Renal cortical epithelial cell (primary cell): ENCODE data around the gene IER5. TPM values are rescaled to one million over a fixed set of nuclear protein-coding genes. Genes with fewer than 3 reads are reported as not detected.
A peak's percentile ranks its signal among the peaks of the same experiment; 100 is the strongest.

Experiments
- DNase-seq: peaks from one replicate; pipeline ENCODE4 v3.0.0-alpha.2; 2011; ENCODE audit warnings: low read depth
- total RNA-seq: library from RNA; depleted of rRNA; stranded (reverse); fragments of >200 nt; gene quantifications from 2 replicates; pipeline ENCODE4 v1.2.3, GENCODE V29; 2014

Gene IER5
- total RNA-seq, 1 donor from 2014 or later: 16.8 TPM

- no peak for DNase-seq
Measured at GRCh38 chr1:181077576-181078242, 10.8 kb upstream of the IER5 start.

GRCh38 chr1:181079382-181079781 lies 9.1 kb upstream of the IER5 start:
- no peak for DNase-seq

- no peak for DNase-seq
Measured at GRCh38 chr1:181079920-181080319, 8.6 kb upstream of the IER5 start.

DNA sequence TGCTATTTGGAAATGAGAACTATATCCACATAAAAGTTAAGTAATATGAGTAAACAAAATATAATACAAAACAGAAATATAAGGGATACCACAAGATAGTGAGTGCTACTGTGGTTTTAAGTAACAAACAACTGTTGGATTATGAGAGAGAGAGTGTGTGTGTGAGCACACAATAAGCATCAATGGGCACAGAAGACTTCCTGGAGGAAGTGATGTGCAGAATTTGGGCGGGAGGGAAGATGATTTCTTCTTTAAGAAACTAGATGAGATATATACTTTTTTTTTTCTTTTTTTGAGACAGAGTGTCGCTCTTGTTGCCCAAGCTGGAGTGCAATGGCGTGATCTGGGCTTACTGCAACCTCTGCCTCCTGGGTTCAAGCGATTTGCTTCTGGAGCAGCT lies 7.9 kb upstream of the IER5 start:
- no peak for DNase-seq

GRCh38 chr1:181081395-181081794 lies 7.1 kb upstream of the IER5 start:
- no peak for DNase-seq

GRCh38 chr1:181083842-181084605 lies 4.5 kb upstream of the IER5 start:
- peak; percentile 60 for DNase-seq

GRCh38 chr1:181084606-181084969 lies 3.9 kb upstream of the IER5 start:
- DNase-seq: no peak

DNA sequence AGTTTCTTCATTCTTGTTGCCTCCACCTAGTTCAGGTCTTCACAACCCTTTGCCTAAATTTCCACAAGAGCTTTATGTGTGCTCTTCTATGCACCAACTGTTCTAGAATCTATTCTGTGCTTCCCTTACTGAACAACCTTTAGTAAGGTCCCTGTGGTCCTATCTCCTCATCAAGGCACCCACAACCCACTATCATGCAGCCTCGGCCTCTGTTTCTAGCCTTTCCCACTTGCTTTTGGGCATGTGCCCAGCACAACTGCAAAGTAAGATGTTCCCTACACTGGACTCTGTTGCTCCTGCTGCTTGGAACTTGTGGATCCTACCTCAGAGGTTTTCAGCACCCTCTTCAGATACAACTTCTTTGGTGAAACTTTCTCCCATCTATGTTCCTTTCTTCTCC lies 2.4 kb upstream of the IER5 start:
- no peak for DNase-seq

DNA sequence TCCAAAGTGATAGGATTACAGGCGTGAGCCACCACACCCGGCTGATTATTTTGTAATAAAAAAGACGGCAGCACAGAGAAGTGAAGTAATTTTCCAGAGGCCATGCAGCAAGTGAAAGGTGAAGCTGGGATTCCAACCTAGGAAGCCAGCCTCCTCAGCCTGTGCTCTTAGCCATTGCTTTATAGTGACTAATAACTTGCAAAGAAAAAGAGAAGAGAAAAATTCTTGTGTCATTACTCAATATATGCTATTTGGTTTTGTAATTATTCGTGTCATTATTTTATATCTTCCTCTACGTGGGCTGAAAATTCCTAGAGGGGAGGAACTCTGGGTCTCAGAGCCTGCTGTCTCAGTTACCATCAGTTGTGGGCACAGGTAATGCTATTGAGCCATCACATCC lies 1.6 kb upstream of the IER5 start:
- peak; percentile 66 for DNase-seq

GRCh38 chr1:181087400-181087901 lies 1.0 kb upstream of the IER5 start:
- no peak for DNase-seq

GRCh38 chr1:181089017-181089675 lies 646 bp downstream of the IER5 start:
- no peak for DNase-seq

GRCh38 chr1:181089676-181090544 lies 1.4 kb downstream of the IER5 start:
- DNase-seq: peak; percentile 61

GRCh38 chr1:181090641-181091126 lies 2.2 kb downstream of the IER5 start:
- DNase-seq: no peak

- DNase-seq: no peak
Measured at GRCh38 chr1:181091309-181092040, 3.0 kb downstream of the IER5 start.

- no peak for DNase-seq
Measured at GRCh38 chr1:181092056-181092455, 3.6 kb downstream of the IER5 start.

GRCh38 chr1:181092883-181093458 lies 4.5 kb downstream of the IER5 start:
- no peak for DNase-seq

DNA sequence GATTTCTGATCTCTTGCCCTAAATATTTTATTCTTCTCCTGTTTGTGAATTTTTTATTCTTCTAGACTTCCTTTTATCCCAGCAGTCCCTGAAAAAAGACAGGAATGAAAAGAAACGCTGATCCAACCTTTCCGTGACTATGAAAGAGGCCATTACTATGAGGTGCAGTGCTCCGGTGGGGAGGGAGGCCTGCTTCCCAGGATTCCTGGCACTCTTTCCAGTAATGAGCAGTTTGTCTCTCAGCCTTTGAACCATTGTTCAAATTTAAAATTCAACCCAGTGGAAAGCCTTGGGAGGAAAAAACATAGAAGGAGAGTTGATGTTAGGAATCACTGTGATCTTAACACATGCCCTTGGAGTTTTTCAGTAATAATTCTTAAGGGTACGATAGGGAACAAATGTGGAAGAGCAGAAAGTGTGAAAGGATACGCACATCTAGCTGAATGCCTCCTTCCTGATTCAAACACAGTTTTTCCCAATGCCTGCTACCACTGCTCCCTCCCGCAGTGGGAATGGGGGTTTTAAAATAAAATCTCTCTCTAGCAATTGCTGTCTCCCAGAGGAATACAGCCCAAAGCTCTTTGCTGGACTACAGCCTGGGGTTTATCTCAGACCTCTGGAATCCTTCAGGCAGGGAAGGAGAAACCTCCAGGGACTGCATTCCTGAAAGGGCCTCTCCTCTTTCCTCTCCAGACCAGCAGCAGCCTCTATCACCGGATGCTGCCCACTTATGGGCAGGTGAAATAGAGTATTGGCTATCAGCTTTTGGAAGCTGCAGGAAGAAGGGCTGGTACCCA lies 6.1 kb downstream of the IER5 start:
- no peak for DNase-seq

DNA sequence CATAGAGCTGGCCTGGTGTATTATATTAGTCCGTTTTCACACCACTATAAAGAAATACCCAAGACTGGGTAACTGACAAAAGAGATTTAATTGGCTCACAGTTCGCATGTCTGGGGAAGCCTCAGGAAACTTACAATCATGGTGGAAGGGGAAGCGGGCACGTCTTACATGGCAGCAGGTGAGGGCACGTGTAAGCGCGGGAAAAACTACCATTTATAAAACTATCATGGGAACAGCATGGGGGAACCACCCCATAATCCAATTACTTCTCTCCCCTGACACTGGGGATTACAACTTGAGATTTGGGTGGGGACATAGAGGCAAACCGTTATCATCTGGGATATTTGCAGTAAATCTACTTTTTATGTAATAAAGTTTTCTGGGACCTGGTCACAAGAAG lies 6.8 kb downstream of the IER5 start:
- DNase-seq: no peak

DNA sequence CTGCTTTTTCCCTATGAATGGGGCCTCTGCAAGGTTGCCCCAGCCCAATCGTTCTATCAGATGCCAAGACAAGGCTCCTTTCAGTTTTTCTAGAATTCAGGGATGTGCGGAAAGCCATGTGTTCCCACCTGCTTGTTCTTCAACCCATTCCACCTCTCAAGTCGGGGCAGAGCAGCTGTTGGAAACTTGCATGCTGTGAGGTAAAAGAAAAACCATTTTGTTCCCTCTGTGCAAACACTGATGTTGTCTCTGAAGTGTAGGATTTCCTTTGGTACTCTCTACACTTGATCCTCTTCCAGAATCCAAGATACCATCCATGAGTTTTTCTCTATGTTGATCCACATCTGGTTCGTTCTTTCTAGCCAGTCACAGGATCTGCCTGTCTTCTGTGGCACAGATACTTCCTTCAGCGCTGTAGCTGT lies 7.3 kb downstream of the IER5 start:
- DNase-seq: no peak

GRCh38 chr1:181097242-181097641 lies 8.7 kb downstream of the IER5 start:
- no peak for DNase-seq
